CD14-positive monocyte (primary cell): Measurements from ENCODE around the gene MYO16. TPM values are rescaled to one million over a fixed set of nuclear protein-coding genes. Genes with fewer than 3 reads are reported as not detected.
"Not testable (repeated sequence)": the region's sequence is repeated elsewhere in the genome, so short reads cannot be mapped to it uniquely, and the experiment has no call there.

Source experiments
- DNase-seq, 3 donors: peaks; one replicate each; pipeline ENCODE4 v3.0.0-alpha.2; 2011 to 2022
- H2AFZ ChIP-seq: 2 replicates; pipeline ENCODE4 v1.6.0; 2012; ENCODE audit warnings: mild to moderate bottlenecking, low read depth, low read length, inconsistent platforms; ENCODE audit not compliant: insufficient read depth, poor library complexity, severe bottlenecking
- H3K27ac ChIP-seq, 2 donors: 1 replicate in 1 of 2; 2 replicates in 1 of 2; pipeline ENCODE4 v1.5.1; 2012 to 2013; ENCODE audit warnings: low read length in 2 of 2, control low read depth in 1 of 2, inconsistent platforms in 1 of 2, low read depth in 1 of 2, mild to moderate bottlenecking in 1 of 2
- H3K27me3 ChIP-seq, 2 donors: one replicate each; pipeline versions ENCODE4 v1.6.0 to v1.6.1; 2011 to 2013; ENCODE audit warnings: low read length in 2 of 2; ENCODE audit not compliant: control insufficient read depth in 2 of 2, insufficient read depth in 2 of 2
- H3K36me3 ChIP-seq, 2 donors: replicated peaks in 1 of 2; 1 replicate in 1 of 2; 2 replicates in 1 of 2; pipeline versions ENCODE4 v1.5.1 to v1.6.1; 2012 to 2013; ENCODE audit warnings: low read length in 2 of 2, control low read depth in 1 of 2, inconsistent platforms in 1 of 2, mild to moderate bottlenecking in 1 of 2; ENCODE audit not compliant: insufficient read depth in 2 of 2, control insufficient read depth in 1 of 2
- H3K4me1 ChIP-seq, 2 donors: 1 replicate in 1 of 2; 2 replicates in 1 of 2; pipeline versions ENCODE4 v1.5.1 to v1.6.1; 2012 to 2013; ENCODE audit warnings: low read length in 2 of 2, control low read depth in 1 of 2, inconsistent platforms in 1 of 2, mild to moderate bottlenecking in 1 of 2, moderate library complexity in 1 of 2; ENCODE audit not compliant: insufficient read depth in 2 of 2, control insufficient read depth in 1 of 2
- H3K4me2 ChIP-seq: replicated peaks from 2 replicates; pipeline ENCODE3; 2012; ENCODE audit warnings: low read length, moderate library complexity, mild to moderate bottlenecking; ENCODE audit not compliant: poor library complexity, severe bottlenecking; ENCODE audit errors: extremely low read depth
- H3K4me3 ChIP-seq, 3 experiments: fragments of 200-600 bp in 1 of 3; sonication (generic) in 1 of 3; replicated peaks in 1 of 3; 1 replicate in 2 of 3; 2 replicates in 1 of 3; pipeline ENCODE4 v1.5.1; 2011 to 2013; ENCODE audit warnings: low read length in 3 of 3, mild to moderate bottlenecking in 3 of 3, control low read depth in 2 of 3, low read depth in 2 of 3, inconsistent platforms in 1 of 3, moderate library complexity in 1 of 3
- H3K79me2 ChIP-seq: 2 replicates; pipeline ENCODE4 v1.6.0; 2012; ENCODE audit warnings: mild to moderate bottlenecking, control low read depth, inconsistent platforms, low read length, moderate library complexity; ENCODE audit not compliant: insufficient read depth
- H3K9ac ChIP-seq: 2 replicates; pipeline ENCODE4 v1.6.0; 2017; ENCODE audit warnings: low read length, mild to moderate bottlenecking; ENCODE audit not compliant: insufficient read depth, poor library complexity, severe bottlenecking
- H3K9me3 ChIP-seq, 2 donors: replicated peaks in 1 of 2; 1 replicate in 1 of 2; 2 replicates in 1 of 2; pipeline versions ENCODE4 v1.5.1 to v1.6.1; 2012 to 2013; ENCODE audit warnings: low read length in 2 of 2, control low read depth in 1 of 2; ENCODE audit not compliant: control insufficient read depth in 1 of 2, insufficient read depth in 1 of 2
- H4K20me1 ChIP-seq: 2 replicates; pipeline ENCODE4 v1.6.0; 2012; ENCODE audit warnings: mild to moderate bottlenecking, low read length, control low read depth, moderate library complexity; ENCODE audit not compliant: insufficient read depth
- H3K27ac Mint-ChIP-seq, 7 donors: one replicate each; pipeline ENCODE4 v1.8.0; 2020; ENCODE audit warnings: mild to moderate bottlenecking in 7 of 7, mixed read lengths in 7 of 7, moderate library complexity in 6 of 7, inconsistent platforms in 2 of 7
- H3K27me3 Mint-ChIP-seq, 3 donors: one replicate each; pipeline ENCODE4 v1.8.0; 2021 to 2022; ENCODE audit warnings: low read depth in 3 of 3, mild to moderate bottlenecking in 3 of 3, mixed read lengths in 3 of 3, moderate library complexity in 3 of 3, inconsistent platforms in 1 of 3
- H3K36me3 Mint-ChIP-seq, 2 donors: one replicate each; pipeline ENCODE4 v1.8.0; 2020; ENCODE audit warnings: mixed read lengths in 2 of 2, inconsistent platforms in 1 of 2, mild to moderate bottlenecking in 1 of 2
- H3K4me1 Mint-ChIP-seq: one replicate; pipeline ENCODE4 v1.8.0; 2020; ENCODE audit warnings: mild to moderate bottlenecking, mixed read lengths
- H3K4me3 Mint-ChIP-seq, 2 donors: one replicate each; pipeline ENCODE4 v1.8.0; 2020; ENCODE audit warnings: mild to moderate bottlenecking in 2 of 2, mixed read lengths in 2 of 2, moderate library complexity in 1 of 2
- H3K9me3 Mint-ChIP-seq, 7 donors: one replicate each; pipeline ENCODE4 v1.8.0; 2020 to 2022; ENCODE audit warnings: mixed read lengths in 7 of 7, mild to moderate bottlenecking in 6 of 7, moderate library complexity in 6 of 7, inconsistent platforms in 2 of 7
- CTCF ChIP-seq: fragments of 200-600 bp; IDR thresholded peaks from one replicate; pipeline ENCODE4 v1.8.0; 2022; ENCODE audit warnings: antibody characterized with exemption, mild to moderate bottlenecking
- WGBS: methylation state at CpG from one replicate; pipeline ENCODE4 v1.1.5; 2013; ENCODE audit warnings: missing lambda C conversion rate; ENCODE audit not compliant: insufficient coverage; 5-methylcytosine and 5-hydroxymethylcytosine counted together
- intact Hi-C, 2 donors: fragments of 100-400 bp; cut with micrococcal nuclease; formaldehyde crosslinking; loops; one replicate each; pipeline versions ENCODE4 v1.15.0 to v1.15.1; 2023
- polyA plus RNA-seq, 3 donors: library from polyadenylated mRNA; depleted of rRNA in 1 of 3; unstranded in 2 of 3; stranded (reverse) in 1 of 3; fragments of 300-500 nt in 2 of 3; fragments of >200 nt in 1 of 3; fragmentation: Illumina TruSeq in 2 of 3; gene quantifications; 1 replicate in 2 of 3; 2 replicates in 1 of 3; pipeline ENCODE4 v1.2.3, GENCODE V29; 2012 to 2021

MYO16 gene
- polyA plus RNA-seq, 3 donors: not detected

- H2AFZ ChIP-seq: no peak overlapping the region
- Mint-ChIP-seq H3K4me3 (no peak overlapping the region), H3K27ac (no peak overlapping the region), H3K36me3 (no peaks in the 10 kb centered on the region), H3K9me3 (peaks cover 0 to 4% (median 3%) of the 10 kb centered on the region in 7 donors), H3K27me3 (peaks cover 2 to 4% (median 4%) of the 10 kb centered on the region in 3 donors), H3K4me1 (peaks cover 14% of the 10 kb centered on the region)
- H3K36me3 ChIP-seq: no peaks in the 10 kb centered on the region
- H3K27ac ChIP-seq: no peak overlapping the region
- H3K27me3 ChIP-seq: no peaks in the 10 kb centered on the region
- no peak overlapping the region for H3K4me2 ChIP-seq
- no peak for TF ChIP-seq CTCF
- DNase-seq: no peak
- no peak overlapping the region for H3K9ac ChIP-seq
- H3K79me2 ChIP-seq: no peaks in the 10 kb centered on the region
- WGBS: 100% methylated on average over 2 of the region's 5 CpGs
- no peak overlapping the region for H3K4me3 ChIP-seq
- no peaks in the 10 kb centered on the region for H3K4me1 ChIP-seq
- no peaks in the 10 kb centered on the region for H3K9me3 ChIP-seq
- H4K20me1 ChIP-seq: no peaks in the 10 kb centered on the region
- intact Hi-C loops: no loop called here
Observed at GRCh38 chr13:109090796-109091195, 461.4 kb downstream of the MYO16 start.

- TF ChIP-seq CTCF: no peak
- Mint-ChIP-seq H3K4me1 (peaks cover 18% of the 10 kb centered on the region), H3K9me3 (peaks cover 0 to 4% (median 3%) of the 10 kb centered on the region in 7 donors), H3K36me3 (no peaks in the 10 kb centered on the region), H3K27me3 (peaks cover 3 to 4% (median 4%) of the 10 kb centered on the region in 3 donors), H3K4me3 (no peak overlapping the region), H3K27ac (no peak overlapping the region)
- no peak for DNase-seq
- Histone ChIP-seq H3K9me3 (no peaks in the 10 kb centered on the region), H3K36me3 (no peaks in the 10 kb centered on the region), H3K4me1 (no peaks in the 10 kb centered on the region), H3K27ac (no peak overlapping the region), H3K4me3 (no peak overlapping the region), H3K4me2 (no peak overlapping the region), H2AFZ (no peak overlapping the region), H4K20me1 (no peaks in the 10 kb centered on the region), H3K9ac (no peak overlapping the region), H3K27me3 (no peaks in the 10 kb centered on the region), H3K79me2 (no peaks in the 10 kb centered on the region)
- 96% methylated on average over 6 of the region's 7 CpGs for WGBS
- intact Hi-C loops: no loop called here
Observed at GRCh38 chr13:109091249-109091648, 461.8 kb downstream of the MYO16 start.

- H3K79me2 ChIP-seq, H2AFZ ChIP-seq, H3K9ac ChIP-seq, H3K9me3 Mint-ChIP-seq, H3K36me3 ChIP-seq, H3K27ac ChIP-seq, H3K4me1 ChIP-seq, H3K27me3 Mint-ChIP-seq, H3K4me3 ChIP-seq, H4K20me1 ChIP-seq, intact Hi-C loops, DNase-seq, H3K4me3 Mint-ChIP-seq, H3K36me3 Mint-ChIP-seq, H3K4me2 ChIP-seq, H3K9me3 ChIP-seq, H3K27me3 ChIP-seq, H3K27ac Mint-ChIP-seq: not testable (repeated sequence)
- 100% methylated on average over 2 of the region's 3 CpGs for WGBS
- peaks cover 18% of the 10 kb centered on the region for H3K4me1 Mint-ChIP-seq
Observed at GRCh38 chr13:109092186-109092585, 462.8 kb downstream of the MYO16 start.
